Panc1 (cell line): ENCODE data around the gene SDC3. TPM values are rescaled to one million over a fixed set of nuclear protein-coding genes. Genes with fewer than 3 reads are reported as not detected.

ENCODE experiments used
- ATAC-seq: fragments of 200-7000 bp; cut with Tn5 transposase; 2 replicates; pipeline ENCODE4 v1.9.1; 2020; ENCODE audit warnings: mild to moderate bottlenecking, moderate library complexity
- BruUV-seq: library from RNA; stranded (reverse); fragments of 400-500 nt; replicated peaks from 2 replicates; lab custom pipeline; 2021; lab: Mats Ljungman, UMichigan
- CTCF ChIA-PET: fragments of 300-600 bp; sonication (Branson Sonifier 250); formaldehyde crosslinking; loops from one replicate; lab custom pipeline; 2022; ENCODE audit warnings: antibody characterized with exemption; lab: Charles Lee
- POLR2A ChIA-PET: fragments of 300-600 bp; sonication (Branson Sonifier 250); formaldehyde crosslinking; loops from one replicate; lab custom pipeline; 2022; ENCODE audit warnings: antibody characterized with exemption; lab: Charles Lee
- DNase-seq: peaks from one replicate; pipeline ENCODE4 v3.0.0-alpha.2; 2010; ENCODE audit warnings: low read depth, low spot score
- H3K27ac ChIP-seq: 2 replicates; pipeline ENCODE4 v1.5.1; 2011; ENCODE audit warnings: mild to moderate bottlenecking, low read length, inconsistent platforms
- H3K27me3 ChIP-seq: fragments of 200-500 bp; sonication (Bioruptor generic); 2 replicates; pipeline ENCODE4 v1.6.0; 2014; ENCODE audit warnings: low read length, inconsistent platforms; ENCODE audit not compliant: control insufficient read depth, insufficient read depth
- H3K36me3 ChIP-seq: fragments of 200-500 bp; sonication (Bioruptor generic); 2 replicates; pipeline ENCODE4 v1.5.1; 2014; ENCODE audit warnings: inconsistent platforms, mild to moderate bottlenecking, low read length, moderate library complexity; ENCODE audit not compliant: control insufficient read depth, insufficient read depth
- H3K4me1 ChIP-seq: 2 replicates; pipeline ENCODE4 v1.5.1; 2011; ENCODE audit warnings: inconsistent platforms, mild to moderate bottlenecking, low read length, moderate library complexity; ENCODE audit not compliant: control insufficient read depth, insufficient read depth
- H3K4me3 ChIP-seq, 2 experiments: 2 replicates each; pipeline ENCODE4 v1.5.1; 2011 to 2012; ENCODE audit warnings: low read depth in 2 of 2, low read length in 2 of 2, mild to moderate bottlenecking in 2 of 2, inconsistent platforms in 1 of 2, moderate library complexity in 1 of 2
- H3K9me3 ChIP-seq: fragments of 200-500 bp; sonication (Bioruptor generic); 2 replicates; pipeline ENCODE4 v1.5.1; 2014; ENCODE audit warnings: low read depth, mild to moderate bottlenecking, inconsistent platforms, low read length, moderate library complexity; ENCODE audit not compliant: control insufficient read depth, insufficient read depth
- POLR2AphosphoS5 ChIP-seq: IDR thresholded peaks from 2 replicates; pipeline ENCODE4 v1.6.1; 2012; ENCODE audit warnings: mild to moderate bottlenecking, low read depth, low read length, moderate library complexity
- SIN3A ChIP-seq: IDR thresholded peaks from 2 replicates; pipeline ENCODE4 v1.6.1; 2012; ENCODE audit warnings: low read depth, mild to moderate bottlenecking, low read length, moderate library complexity, borderline replicate concordance; ENCODE audit not compliant: insufficient read depth
- TCF7L2 ChIP-seq: IDR thresholded peaks from 2 replicates; pipeline ENCODE4 v1.6.1; 2011; ENCODE audit warnings: mild to moderate bottlenecking, low read depth, low read length, inconsistent platforms
- in situ Hi-C: cut with HindIII; loops from 2 replicates; pipeline ENCODE4 v1.10.0; 2016; ENCODE audit warnings: low sequenced_read_pairs, low pct_unique_long_range_greater_than_20kb
- intact Hi-C: fragments of 100-400 bp; cut with micrococcal nuclease; formaldehyde crosslinking; loops from one replicate; pipeline ENCODE4 v1.10.0; 2022; ENCODE audit not compliant: unreplicated experiment
- total RNA-seq: library from RNA; stranded (reverse); gene quantifications from one replicate; pipeline ENCODE4 v1.2.1, GENCODE V29; 2021; ENCODE audit not compliant: unreplicated experiment
- TF ChIP-seq, protein P1 (sequence below): fragments of 450-650 bp; IDR thresholded peaks from 2 replicates; pipeline ENCODE4 v1.5.1; 2017; ENCODE audit warnings: mild to moderate bottlenecking
- TF ChIP-seq, protein P2 (sequence below), 2 experiments: IDR thresholded peaks; 2 replicates each; pipeline ENCODE4 v1.6.1; 2011 to 2012; ENCODE audit warnings: low read depth in 2 of 2, control low read depth in 1 of 2, low read length in 1 of 2, mild to moderate bottlenecking in 1 of 2, moderate library complexity in 1 of 2; ENCODE audit not compliant: insufficient read depth in 1 of 2

Gene SDC3
- total RNA-seq, 1 experiment from 2014 or later, result 36.1 TPM

DNA sequence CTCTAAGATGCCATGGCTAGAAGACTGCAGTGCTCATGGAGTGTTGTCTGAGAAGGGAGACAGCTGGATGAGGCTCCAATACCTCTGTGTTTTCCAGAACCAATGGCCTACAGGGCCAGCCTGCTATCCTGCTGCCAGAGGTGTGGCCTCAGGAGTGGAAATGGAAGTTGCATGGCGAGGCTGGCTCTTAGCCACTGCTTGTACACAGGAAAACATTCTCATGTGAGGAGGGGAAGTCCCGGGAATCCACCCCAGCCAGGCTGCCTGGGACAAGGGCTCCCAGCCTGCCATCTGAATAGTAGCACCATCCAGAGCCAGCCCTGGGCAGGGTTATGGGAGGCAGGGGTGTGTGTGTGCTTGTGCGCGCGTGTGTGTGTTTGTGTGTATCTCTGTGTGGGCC, 56.5 kb downstream of the SDC3 start:
- no peak for DNase-seq
- ChIA-PET CTCF (no interaction called here), POLR2A (no interaction called here)
- TF ChIP-seq, protein P1, sequence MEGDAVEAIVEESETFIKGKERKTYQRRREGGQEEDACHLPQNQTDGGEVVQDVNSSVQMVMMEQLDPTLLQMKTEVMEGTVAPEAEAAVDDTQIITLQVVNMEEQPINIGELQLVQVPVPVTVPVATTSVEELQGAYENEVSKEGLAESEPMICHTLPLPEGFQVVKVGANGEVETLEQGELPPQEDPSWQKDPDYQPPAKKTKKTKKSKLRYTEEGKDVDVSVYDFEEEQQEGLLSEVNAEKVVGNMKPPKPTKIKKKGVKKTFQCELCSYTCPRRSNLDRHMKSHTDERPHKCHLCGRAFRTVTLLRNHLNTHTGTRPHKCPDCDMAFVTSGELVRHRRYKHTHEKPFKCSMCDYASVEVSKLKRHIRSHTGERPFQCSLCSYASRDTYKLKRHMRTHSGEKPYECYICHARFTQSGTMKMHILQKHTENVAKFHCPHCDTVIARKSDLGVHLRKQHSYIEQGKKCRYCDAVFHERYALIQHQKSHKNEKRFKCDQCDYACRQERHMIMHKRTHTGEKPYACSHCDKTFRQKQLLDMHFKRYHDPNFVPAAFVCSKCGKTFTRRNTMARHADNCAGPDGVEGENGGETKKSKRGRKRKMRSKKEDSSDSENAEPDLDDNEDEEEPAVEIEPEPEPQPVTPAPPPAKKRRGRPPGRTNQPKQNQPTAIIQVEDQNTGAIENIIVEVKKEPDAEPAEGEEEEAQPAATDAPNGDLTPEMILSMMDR, result no peak
- TF ChIP-seq TCF7L2 (no peak), SIN3A (no peak), POLR2AphosphoS5 (no peak)
- TF ChIP-seq, protein P2, sequence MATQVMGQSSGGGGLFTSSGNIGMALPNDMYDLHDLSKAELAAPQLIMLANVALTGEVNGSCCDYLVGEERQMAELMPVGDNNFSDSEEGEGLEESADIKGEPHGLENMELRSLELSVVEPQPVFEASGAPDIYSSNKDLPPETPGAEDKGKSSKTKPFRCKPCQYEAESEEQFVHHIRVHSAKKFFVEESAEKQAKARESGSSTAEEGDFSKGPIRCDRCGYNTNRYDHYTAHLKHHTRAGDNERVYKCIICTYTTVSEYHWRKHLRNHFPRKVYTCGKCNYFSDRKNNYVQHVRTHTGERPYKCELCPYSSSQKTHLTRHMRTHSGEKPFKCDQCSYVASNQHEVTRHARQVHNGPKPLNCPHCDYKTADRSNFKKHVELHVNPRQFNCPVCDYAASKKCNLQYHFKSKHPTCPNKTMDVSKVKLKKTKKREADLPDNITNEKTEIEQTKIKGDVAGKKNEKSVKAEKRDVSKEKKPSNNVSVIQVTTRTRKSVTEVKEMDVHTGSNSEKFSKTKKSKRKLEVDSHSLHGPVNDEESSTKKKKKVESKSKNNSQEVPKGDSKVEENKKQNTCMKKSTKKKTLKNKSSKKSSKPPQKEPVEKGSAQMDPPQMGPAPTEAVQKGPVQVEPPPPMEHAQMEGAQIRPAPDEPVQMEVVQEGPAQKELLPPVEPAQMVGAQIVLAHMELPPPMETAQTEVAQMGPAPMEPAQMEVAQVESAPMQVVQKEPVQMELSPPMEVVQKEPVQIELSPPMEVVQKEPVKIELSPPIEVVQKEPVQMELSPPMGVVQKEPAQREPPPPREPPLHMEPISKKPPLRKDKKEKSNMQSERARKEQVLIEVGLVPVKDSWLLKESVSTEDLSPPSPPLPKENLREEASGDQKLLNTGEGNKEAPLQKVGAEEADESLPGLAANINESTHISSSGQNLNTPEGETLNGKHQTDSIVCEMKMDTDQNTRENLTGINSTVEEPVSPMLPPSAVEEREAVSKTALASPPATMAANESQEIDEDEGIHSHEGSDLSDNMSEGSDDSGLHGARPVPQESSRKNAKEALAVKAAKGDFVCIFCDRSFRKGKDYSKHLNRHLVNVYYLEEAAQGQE (IDR thresholded peaks at IDR 0.05; ENCODE audit: insufficient read depth in 1 of 2, low read depth in 2 of 2, low read length in 1 of 2), result no peak
- in situ Hi-C loops (no loop called here), intact Hi-C loops (no loop called here)
- BruUV-seq, result no TSS peak
- ATAC-seq, result no peak
- Histone ChIP-seq H3K9me3 (no peaks in the 10 kb centered on the region), H3K36me3 (no peaks in the 10 kb centered on the region), H3K4me1 (no peaks in the 10 kb centered on the region), H3K27me3 (no peaks in the 10 kb centered on the region), H3K4me3 (no peak overlapping the region), H3K27ac (no peak overlapping the region)

DNA sequence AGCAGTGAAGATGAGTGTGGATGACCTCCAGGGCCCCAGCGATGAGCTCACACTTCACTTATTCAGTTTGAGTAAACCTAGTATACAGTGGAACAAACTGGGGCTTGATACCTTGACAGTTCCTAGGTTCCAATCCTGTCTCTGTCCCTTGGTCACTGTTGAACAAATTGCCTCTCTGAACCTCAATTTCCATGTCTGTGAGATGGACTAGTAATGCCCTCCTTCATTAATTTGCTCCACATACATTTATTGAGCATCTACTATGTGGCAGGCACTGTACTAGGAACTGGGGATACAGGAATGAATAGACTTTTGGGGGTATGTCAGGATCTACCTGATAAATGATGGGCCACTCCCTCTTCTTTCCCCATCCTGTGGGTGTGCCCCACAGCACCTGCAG, 57.3 kb downstream of the SDC3 start:
- Histone ChIP-seq H3K9me3 (no peaks in the 10 kb centered on the region), H3K36me3 (no peaks in the 10 kb centered on the region), H3K27ac (no peak overlapping the region), H3K4me1 (no peaks in the 10 kb centered on the region), H3K4me3 (no peak overlapping the region), H3K27me3 (no peaks in the 10 kb centered on the region)
- DNase-seq (no peak), ATAC-seq (no peak)
- no TSS peak for BruUV-seq
- in situ Hi-C loops (no loop called here), intact Hi-C loops (no loop called here)
- TF ChIP-seq, protein P2 (IDR thresholded peaks at IDR 0.05; ENCODE audit: insufficient read depth in 1 of 2, low read depth in 2 of 2, low read length in 1 of 2), result no peak
- no peak for TF ChIP-seq POLR2AphosphoS5
- no peak for TF ChIP-seq SIN3A
- ChIA-PET CTCF (no interaction called here), POLR2A (no interaction called here)
